Effector CD8-positive, alpha-beta T cell (primary cell): ENCODE measurements around the gene POLR3G.

Experiments used
- DNase-seq: peaks from one replicate; lab custom pipeline; 2025; lab: John Stamatoyannopoulos, UW
- total RNA-seq, 4 experiments: gene quantifications; one replicate each; lab custom pipeline; 2026; lab: John Stamatoyannopoulos, UW

Gene POLR3G, protein sequence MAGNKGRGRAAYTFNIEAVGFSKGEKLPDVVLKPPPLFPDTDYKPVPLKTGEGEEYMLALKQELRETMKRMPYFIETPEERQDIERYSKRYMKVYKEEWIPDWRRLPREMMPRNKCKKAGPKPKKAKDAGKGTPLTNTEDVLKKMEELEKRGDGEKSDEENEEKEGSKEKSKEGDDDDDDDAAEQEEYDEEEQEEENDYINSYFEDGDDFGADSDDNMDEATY
- 1.1 to 4.7 (median 1.7) reads per million in 4 experiments for total RNA-seq

DNA sequence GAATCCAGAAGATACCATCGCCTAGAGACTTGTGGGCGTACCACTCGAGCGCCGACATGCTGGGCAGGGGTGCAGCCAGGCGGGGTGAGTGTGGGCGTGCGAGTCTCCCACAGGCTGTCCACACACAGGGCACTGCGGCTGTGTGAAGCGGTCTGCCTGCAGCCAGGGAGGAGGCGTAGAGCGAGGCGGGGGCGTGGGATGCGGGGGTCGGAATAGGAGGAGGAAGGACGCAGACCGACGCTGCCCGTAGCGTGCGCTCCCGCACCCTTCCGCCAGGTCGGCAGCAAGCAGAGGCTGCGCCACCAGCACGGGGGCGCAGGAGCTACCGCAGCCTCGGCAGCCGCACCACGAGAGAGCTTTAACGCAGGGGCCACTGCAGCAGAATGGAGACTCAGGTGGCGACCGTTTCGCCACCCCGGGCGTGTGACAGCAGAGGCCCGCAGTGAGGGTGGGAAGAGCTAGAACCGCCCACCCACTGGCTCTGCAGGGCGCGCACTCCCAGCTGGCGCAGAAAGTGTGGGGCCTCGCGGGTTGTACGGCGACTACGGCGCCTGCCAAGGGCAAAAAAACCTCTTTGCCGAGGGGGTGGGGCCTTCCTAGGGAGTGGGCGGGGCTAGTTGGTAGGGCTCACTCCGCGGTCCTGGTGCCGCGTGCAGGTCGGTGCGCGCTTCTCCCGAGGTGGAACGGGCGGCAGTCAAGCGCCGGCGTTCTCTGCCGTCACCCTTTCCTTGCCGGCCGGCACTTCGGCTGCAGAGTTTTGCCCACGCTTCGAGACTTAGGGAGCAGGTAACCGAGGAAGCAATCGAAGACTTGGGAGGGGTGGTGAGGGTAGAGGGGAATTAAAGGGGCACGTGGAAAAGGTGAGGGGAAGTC lies at the start of gene POLR3G, which contains the start of gene MBLAC2:
Gene POLR3G, plus strand, starts transcription at position 630 of the 873 bp plus-strand sequence. CDS start 10,704 bp downstream, outside the sequence.
Gene MBLAC2, minus strand, starts transcription at position 537 of the 873 bp plus-strand sequence. Its CDS starts 479 bp downstream, at position 58.
- DNase-seq: peak; percentile 87

DNA sequence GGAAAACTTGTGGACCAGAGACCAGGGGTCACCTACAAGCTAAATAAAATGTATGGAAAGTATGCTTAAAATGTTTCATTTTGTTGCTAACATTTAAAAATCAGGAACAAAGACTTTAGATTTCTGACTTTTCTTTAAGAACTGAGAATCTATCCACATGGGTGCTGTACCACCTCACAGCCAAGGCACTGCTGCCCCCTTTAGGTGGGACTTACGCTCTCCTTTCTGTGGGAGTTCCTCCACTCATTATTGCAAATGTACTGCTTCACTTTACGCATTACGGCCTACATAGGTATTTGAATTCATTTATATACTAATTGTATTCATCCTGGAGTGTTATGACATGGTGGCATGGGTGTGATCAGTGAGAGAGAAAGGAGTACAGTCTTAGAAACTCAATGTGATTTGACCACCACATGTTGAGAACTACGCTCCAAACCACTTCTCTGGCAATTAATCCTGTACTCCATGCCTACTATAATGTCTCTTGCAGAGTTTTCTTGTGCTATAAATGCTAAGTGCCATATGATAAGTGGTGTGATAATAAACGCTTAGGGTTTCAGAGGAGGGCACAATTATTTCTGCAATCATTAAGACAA lies 40.4 kb upstream of the POLR3G start:
- DNase-seq: peak; percentile 12

GRCh38 chr5:90437663-90438062 lies 37.0 kb upstream of the POLR3G start:
- no peak for DNase-seq

- DNase-seq: no peak
These were observed 36.6 kb upstream of the POLR3G start for GRCh38 chr5:90438100-90438499.

DNA sequence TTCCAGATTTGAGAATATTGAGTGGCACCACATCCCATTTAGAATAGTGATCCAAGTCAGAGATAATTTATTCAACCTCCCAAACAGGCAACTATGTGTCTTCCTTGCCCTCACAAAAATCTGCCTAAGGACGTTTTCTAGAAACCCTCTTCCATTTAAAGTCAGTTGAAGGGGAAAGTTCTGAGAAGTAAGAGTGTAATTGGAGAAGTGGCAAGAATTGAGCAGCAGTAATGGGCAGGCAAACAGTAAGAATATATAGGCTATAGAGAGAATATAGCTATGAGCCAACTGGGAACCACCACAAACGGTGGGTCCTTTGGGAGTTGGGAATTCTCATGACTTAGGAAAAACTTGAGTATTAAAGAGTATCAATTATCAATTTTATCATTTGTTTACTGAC lies 34.0 kb upstream of the POLR3G start:
- no peak for DNase-seq

DNA sequence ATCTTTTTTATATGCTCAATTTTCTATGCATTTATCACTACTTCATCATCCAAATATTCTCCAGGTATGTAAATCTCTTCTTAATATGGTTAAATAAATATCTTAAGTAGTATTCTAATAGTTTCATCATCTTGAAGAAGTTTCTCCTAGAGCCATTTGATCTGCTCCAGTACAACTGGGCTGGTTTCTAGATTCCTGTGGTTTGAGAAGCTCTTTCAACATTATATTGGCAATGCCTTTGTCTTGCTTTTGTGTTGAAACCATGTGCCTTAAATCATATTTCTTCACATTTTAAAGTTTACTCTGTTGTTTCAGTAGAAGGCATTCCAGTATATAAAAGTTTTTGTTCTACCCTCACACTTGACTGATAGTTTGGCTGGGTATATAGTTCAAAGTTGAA lies 27.7 kb upstream of the POLR3G start:
- DNase-seq: no peak

DNA sequence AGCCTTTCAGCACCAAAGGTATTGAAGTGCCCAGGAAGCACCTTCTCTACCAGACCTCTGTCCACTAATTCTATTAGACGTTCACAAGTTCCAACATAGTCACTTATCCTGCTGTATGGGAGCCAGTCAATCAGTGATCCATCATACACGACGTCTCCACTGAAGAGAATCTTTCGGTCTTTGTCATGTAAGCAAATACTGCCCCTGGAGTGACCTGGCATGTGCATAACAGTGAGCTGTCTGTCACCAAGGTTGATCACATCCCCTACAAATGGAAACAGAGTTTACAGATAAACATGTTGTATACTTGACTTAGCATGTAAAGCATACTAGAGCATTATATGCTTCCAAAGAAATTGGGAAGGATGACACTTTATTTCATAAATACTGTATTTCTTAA lies 13.4 kb upstream of the POLR3G start:
- DNase-seq: no peak

DNA sequence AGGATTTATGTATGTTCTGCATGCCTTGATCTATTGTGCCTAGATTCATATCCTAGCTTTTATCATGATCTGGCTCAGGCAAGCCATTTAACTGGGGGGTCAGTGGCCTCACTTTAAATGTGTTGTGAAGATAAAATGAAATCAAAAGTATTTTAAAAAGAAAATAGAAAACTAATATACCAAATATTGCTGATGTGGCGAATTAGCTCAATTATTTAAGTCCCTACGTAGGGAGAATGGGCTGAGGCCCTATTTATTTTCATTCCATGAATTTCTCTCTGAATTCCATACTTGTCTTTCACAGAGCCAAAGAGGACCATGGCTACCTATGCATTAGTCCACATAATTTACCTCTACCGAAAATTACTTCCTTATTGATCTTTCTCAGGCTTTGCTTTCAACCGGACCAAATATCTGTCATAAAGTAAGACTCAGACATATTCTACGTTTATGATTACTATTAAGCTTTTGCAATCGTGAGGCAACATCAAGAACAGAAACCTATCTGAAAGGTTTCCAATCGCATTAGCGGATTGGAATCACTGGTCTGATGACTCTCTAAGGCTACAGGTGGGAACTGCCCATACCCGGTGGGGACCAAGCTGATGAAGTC lies 1.8 kb upstream of the POLR3G start:
- no peak for DNase-seq

DNA sequence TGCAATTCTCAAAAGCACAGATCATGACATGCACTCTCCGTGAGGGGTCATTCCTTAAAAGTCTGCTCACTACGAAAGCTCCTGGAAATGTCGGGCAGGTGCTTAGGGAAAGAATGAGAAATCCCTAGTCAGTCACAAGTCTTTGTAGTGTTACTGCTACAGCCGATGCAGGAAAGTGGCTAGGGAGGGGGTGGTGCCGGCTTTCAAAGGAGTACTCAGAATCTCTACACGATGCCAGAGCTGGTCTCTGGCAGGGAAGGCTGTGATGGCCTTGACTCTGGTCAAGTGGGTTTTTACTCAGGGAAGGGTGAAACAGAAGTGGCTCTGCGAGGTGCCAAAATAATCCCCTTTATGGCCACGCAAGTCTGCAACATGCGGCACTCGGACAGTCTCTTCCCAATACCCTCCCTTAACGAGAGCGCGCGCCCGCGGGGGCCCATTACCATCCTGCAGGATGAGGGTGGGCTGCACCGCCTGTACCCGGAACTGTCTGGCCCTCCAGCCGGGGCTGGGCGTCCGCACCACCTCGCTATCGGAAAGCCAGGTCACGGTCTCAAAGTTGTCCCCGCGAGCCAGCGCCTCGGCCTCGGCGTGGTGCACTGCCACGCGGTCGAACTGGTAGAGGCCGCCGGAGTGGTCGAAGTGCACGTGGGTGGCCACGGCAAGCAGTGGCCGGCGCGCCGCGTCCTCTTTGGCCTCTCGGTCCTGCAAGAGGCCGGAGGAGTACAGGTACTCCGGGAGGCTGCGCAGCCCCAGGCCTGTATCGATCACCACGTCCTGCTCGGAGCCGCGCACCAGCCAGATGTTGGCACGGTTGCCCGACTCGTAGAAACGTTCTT lies 1.0 kb upstream of the POLR3G start:
- peak; percentile 17 for DNase-seq

GRCh38 chr5:90475436-90475980 lies 844 bp downstream of the POLR3G start:
- no peak for DNase-seq

DNA sequence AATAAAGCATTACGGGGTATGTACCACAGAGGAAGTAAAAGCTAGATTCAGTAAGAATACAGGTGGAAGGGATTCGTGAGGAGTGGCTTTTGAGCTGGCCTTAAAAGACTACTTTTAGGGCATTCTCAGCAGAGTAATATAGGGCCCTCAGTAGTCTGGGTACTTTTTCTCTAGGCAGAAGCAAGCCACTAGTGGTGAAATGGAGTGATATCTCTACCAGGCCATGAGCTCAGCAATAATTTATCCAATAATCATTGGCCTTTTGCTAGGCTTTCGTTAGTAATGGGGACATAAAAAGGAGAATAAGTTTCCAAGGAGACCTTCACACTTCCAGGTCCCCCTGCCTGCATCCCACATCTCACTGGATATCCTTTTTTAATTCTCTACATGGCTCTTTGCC lies 1.7 kb downstream of the POLR3G start:
- no peak for DNase-seq

DNA sequence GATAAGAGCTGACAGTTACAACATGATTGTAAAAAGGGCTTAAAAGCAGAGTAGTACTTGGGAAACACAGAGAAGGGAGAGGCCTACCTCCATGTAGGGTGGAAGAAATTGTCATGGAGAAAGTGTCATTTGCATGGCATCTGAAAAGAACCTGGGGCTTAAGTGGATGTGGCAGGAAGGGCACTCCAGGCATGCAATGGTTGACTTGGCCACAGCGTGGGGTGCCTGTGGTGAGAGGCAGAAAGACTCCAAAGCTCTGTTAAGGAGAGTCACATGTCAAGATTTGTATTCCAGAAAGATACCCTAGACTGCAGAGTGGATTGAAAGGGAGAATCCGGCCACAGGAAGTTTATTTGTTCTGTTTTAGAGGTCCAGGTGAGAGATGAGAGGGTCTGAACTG lies 2.4 kb downstream of the POLR3G start:
- no peak for DNase-seq

DNA sequence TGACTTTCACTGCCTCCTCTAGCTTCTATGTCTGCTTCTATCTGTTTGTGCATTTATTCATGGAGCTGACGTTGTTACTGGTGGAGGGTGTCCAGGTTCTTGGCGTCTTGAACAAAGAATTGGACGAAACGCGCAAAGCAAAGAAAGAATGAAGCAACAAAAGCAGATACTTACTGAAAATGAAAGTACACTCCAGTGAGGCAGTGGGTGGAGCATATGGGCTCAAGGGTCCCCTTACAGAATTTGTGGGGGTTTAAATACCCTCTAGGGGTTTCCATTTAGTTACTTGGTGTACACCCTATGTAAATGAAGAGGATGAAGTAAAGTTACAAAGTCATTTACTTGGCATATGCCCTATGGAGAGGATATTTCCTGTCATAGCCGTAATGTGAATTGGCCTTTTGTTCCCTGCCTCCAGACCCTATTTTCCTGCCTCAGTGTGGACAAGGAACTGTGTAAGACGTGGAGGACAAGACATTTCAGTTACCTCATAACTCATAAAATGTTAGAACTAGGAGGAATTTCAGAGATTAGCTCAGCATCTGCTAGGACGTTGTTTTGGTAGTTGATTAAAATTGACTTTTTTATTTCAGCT lies 3.1 kb downstream of the POLR3G start:
- no peak for DNase-seq

DNA sequence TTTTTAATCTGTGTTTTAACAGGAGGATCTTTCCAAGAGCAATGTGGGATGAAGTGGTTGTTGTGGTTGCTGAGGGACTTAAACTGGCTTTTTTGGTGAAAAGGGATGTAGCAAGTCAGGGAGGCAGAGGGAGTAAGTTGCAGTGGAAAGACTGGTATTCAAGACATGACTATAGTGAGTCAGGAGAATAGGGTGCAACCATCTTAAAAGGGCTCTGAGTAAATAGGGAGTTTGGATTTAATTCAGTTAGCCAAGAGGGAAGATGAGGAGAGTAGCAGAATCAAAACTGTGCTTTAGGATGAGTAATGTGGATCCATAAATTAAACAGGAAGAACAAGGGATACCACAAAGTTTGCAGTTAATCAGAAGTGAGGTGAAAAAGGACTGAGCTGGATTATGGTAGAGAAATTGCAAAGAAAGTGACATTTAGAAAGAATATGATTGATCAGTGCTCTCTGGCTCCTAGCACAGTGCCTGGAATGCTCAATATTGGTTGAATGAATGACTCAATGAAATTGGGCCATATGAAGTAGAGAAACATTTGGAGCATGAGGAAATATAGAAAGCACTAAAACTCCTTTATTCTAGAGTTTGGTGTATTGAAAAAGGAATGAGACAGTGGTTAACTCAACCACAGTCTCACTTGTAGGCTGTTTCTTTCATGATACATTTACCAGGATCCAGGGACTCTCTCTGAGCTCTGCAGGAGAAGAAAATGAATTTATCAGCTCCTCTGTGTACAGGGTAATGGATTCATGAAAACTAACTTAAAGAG lies 5.1 kb downstream of the POLR3G start:
- DNase-seq: no peak

GRCh38 chr5:90480699-90481098 lies 6.0 kb downstream of the POLR3G start:
- DNase-seq: no peak

- DNase-seq: no peak
These were observed 8.5 kb downstream of the POLR3G start for GRCh38 chr5:90483206-90483605.

GRCh38 chr5:90484540-90484939 lies 9.9 kb downstream of the POLR3G start:
- no peak for DNase-seq

- DNase-seq: no peak
These were observed 14.1 kb downstream of the POLR3G start for GRCh38 chr5:90488791-90489190.

- DNase-seq: no peak
These were observed 19.4 kb downstream of the POLR3G start for GRCh38 chr5:90494043-90494442.

GRCh38 chr5:90495146-90495545 lies 20.5 kb downstream of the POLR3G start:
- no peak for DNase-seq
